Esophagus (tissue), 2 donors: ENCODE data around the gene CD4. TPM values are rescaled to one million over a fixed set of nuclear protein-coding genes. Genes with fewer than 3 reads are reported as not detected.
"Not testable (repeated sequence)": the region's sequence is repeated elsewhere in the genome, so short reads cannot be mapped to it uniquely, and the experiment has no call there.

Source experiments
- H3K27ac ChIP-seq, 2 donors: one replicate each; pipeline ENCODE4 v1.5.1; 2013; ENCODE audit warnings: low read depth in 2 of 2, mild to moderate bottlenecking in 2 of 2, inconsistent platforms in 1 of 2, low read length in 1 of 2, moderate library complexity in 1 of 2
- H3K27me3 ChIP-seq, 2 donors: one replicate each; pipeline ENCODE4 v1.6.1; 2013; ENCODE audit warnings: low read length in 2 of 2, control low read depth in 1 of 2, mild to moderate bottlenecking in 1 of 2; ENCODE audit not compliant: insufficient read depth in 2 of 2, control insufficient read depth in 1 of 2
- H3K36me3 ChIP-seq, 2 donors: one replicate each; pipeline ENCODE4 v1.6.1; 2013; ENCODE audit warnings: low read length in 1 of 2; ENCODE audit not compliant: control insufficient read depth in 2 of 2, insufficient read depth in 2 of 2
- H3K4me1 ChIP-seq, 2 donors: one replicate each; pipeline ENCODE4 v1.6.1; 2013; ENCODE audit warnings: low read length in 1 of 2; ENCODE audit not compliant: control insufficient read depth in 2 of 2, insufficient read depth in 2 of 2
- H3K4me3 ChIP-seq, 2 donors: one replicate each; pipeline ENCODE4 v1.5.1; 2013; ENCODE audit warnings: low read length in 2 of 2, mild to moderate bottlenecking in 2 of 2, low read depth in 1 of 2, moderate library complexity in 1 of 2
- H3K9me3 ChIP-seq, 2 donors: one replicate each; pipeline ENCODE4 v1.6.1; 2013; ENCODE audit warnings: mild to moderate bottlenecking in 2 of 2, low read depth in 1 of 2, low read length in 1 of 2, moderate library complexity in 1 of 2; ENCODE audit not compliant: control insufficient read depth in 2 of 2, insufficient read depth in 1 of 2
- WGBS, 2 donors: extraction: QIAGEN DNeasy Blood & Tissue Kit; methylation state at CpG; one replicate each; pipeline ENCODE4 v1.1.7; 2013; 5-methylcytosine and 5-hydroxymethylcytosine counted together
- polyA plus RNA-seq, 2 donors: library from polyadenylated mRNA; stranded (reverse); fragments of 200-250 nt; gene quantifications; one replicate each; pipeline ENCODE4 v1.2.3, GENCODE V29; 2013
- donor health status: healthy with polysubstance abuse.
- donor health status: Bipolar disorder and iron deficiency.

CD4 gene
- polyA plus RNA-seq, 2 donors: 1.4 to 2.3 TPM

- WGBS, 2 donors: 95 to 98% methylated on average over 9 of the region's 9 CpGs
- Histone ChIP-seq H3K4me1 (no peaks in the 10 kb centered on the region), H3K4me3 (no peak overlapping the region), H3K9me3 (no peaks in the 10 kb centered on the region), H3K27me3 (no peaks in the 10 kb centered on the region), H3K27ac (no peak overlapping the region), H3K36me3 (peaks cover 26 to 60% of the 10 kb centered on the region in 2 donors)
Observed at GRCh38 chr12:6860116-6860515, 70.8 kb downstream of the CD4 start.

- Histone ChIP-seq H3K36me3 (peaks cover 26 to 61% of the 10 kb centered on the region in 2 donors), H3K27ac (no peak overlapping the region)
- WGBS, 2 donors: 95 to 96% methylated on average over 7 of the region's 7 CpGs
Observed at GRCh38 chr12:6860942-6861341, 71.6 kb downstream of the CD4 start.

GRCh38 chr12:6861391-6861790, 72.1 kb downstream of the CD4 start:
- 91 to 96% methylated on average over 9 of the region's 9 CpGs for WGBS, 2 donors
- Histone ChIP-seq H3K27ac (no peak overlapping the region), H3K9me3 (no peaks in the 10 kb centered on the region), H3K36me3 (peaks cover 26 to 59% of the 10 kb centered on the region in 2 donors), H3K4me3 (no peak overlapping the region), H3K4me1 (no peaks in the 10 kb centered on the region), H3K27me3 (no peaks in the 10 kb centered on the region)

More at GRCh38 chr12:6860942-6861341, 71.6 kb downstream of the CD4 start:
- no peaks in the 10 kb centered on the region for H3K9me3 ChIP-seq
- H3K4me3 ChIP-seq: no peak overlapping the region
- H3K4me1 ChIP-seq: no peaks in the 10 kb centered on the region
- H3K27me3 ChIP-seq: no peaks in the 10 kb centered on the region

GRCh38 chr12:6863033-6863432, 73.7 kb downstream of the CD4 start:
- Histone ChIP-seq H3K4me3 (no peak overlapping the region), H3K4me1 (peaks cover 0 to 4% of the 10 kb centered on the region in 2 donors), H3K27ac (no peak overlapping the region), H3K36me3 (peaks cover 23 to 49% of the 10 kb centered on the region in 2 donors), H3K27me3 (no peaks in the 10 kb centered on the region), H3K9me3 (no peaks in the 10 kb centered on the region)
- WGBS, 2 donors: 90 to 93% methylated on average over 11 of the region's 11 CpGs

GRCh38 chr12:6863586-6864321, 74.4 kb downstream of the CD4 start:
- H3K4me3 ChIP-seq: no peak overlapping the region
- H3K27me3 ChIP-seq: no peaks in the 10 kb centered on the region
- H3K36me3 ChIP-seq: peaks cover 20 to 43% of the 10 kb centered on the region in 2 donors
- WGBS, 2 donors: 96 to 97% methylated on average over 16 of the region's 16 CpGs
- H3K4me1 ChIP-seq: peaks cover 0 to 8% of the 10 kb centered on the region in 2 donors
- no peak overlapping the region for H3K27ac ChIP-seq
- no peaks in the 10 kb centered on the region for H3K9me3 ChIP-seq

GRCh38 chr12:6865307-6865706, 76.0 kb downstream of the CD4 start:
- H3K4me1 ChIP-seq: peaks cover 0 to 17% of the 10 kb centered on the region in 2 donors
- H3K27ac ChIP-seq, H3K4me3 ChIP-seq, H3K27me3 ChIP-seq, H3K9me3 ChIP-seq: not testable (repeated sequence)
- H3K36me3 ChIP-seq: peaks cover 22 to 43% of the 10 kb centered on the region in 2 donors
- 92 to 94% methylated on average over 5 of the region's 5 CpGs for WGBS, 2 donors

GRCh38 chr12:6866163-6866919, 77.0 kb downstream of the CD4 start:
- Histone ChIP-seq H3K36me3 (peaks cover 16 to 43% of the 10 kb centered on the region in 2 donors), H3K27me3 (no peaks in the 10 kb centered on the region), H3K4me3 (peak overlapping the region in 1 of 2 donors; percentile 45), H3K4me1 (peaks cover 3 to 22% of the 10 kb centered on the region in 2 donors), H3K27ac (peak overlapping the region; percentile 91 to 92), H3K9me3 (no peaks in the 10 kb centered on the region)
- 70% methylated on average over 17 to 19 of the region's 19 CpGs for whole genome bisulfite sequencing, 2 donors

GRCh38 chr12:6866920-6867412, 77.6 kb downstream of the CD4 start:
- 1 to 2% methylated on average over 33 of the region's 33 CpGs for WGBS, 2 donors
- Histone ChIP-seq H3K36me3 (peaks cover 11 to 42% of the 10 kb centered on the region in 2 donors), H3K4me1 (peaks cover 3 to 26% of the 10 kb centered on the region in 2 donors), H3K27ac (peak overlapping the region; percentile 91 to 92), H3K9me3 (no peaks in the 10 kb centered on the region), H3K27me3 (no peaks in the 10 kb centered on the region), H3K4me3 (peak overlapping the region; percentile 45 to 84)

GRCh38 chr12:6867413-6868210, 78.3 kb downstream of the CD4 start, which contains the start of gene TPI1:
TSS of gene TPI1 (plus strand) at chr12:6867531. CDS start at chr12:6867567, 36 bp downstream.
- peaks cover 3 to 29% of the 10 kb centered on the region in 2 donors for H3K4me1 ChIP-seq
- H3K27ac ChIP-seq: peak within 1 kb of the TSS; percentile 93 to 95
- no peaks in the 10 kb centered on the region for H3K27me3 ChIP-seq
- no peaks in the 10 kb centered on the region for H3K9me3 ChIP-seq
- H3K36me3 ChIP-seq: peaks cover 8 to 42% of the 10 kb centered on the region in 2 donors
- H3K4me3 ChIP-seq: peak within 1 kb of the TSS; percentile 84 to 96
- WGBS, 2 donors: 0% methylated on average over 63 to 86 of the region's 86 CpGs
